OCI-LY3 (cell line): ENCODE measurements around the gene DSCAM.

Experiments used
- EZH2phosphoT487 ChIP-seq: fragments of 200-600 bp; shearing (Covaris generic); IDR thresholded peaks from 2 replicates; pipeline ENCODE4 v1.6.1; 2018; ENCODE audit warnings: antibody characterized with exemption, mixed run types, low read depth
- TF ChIP-seq, protein P1 (sequence below): fragments of 200-600, 300-600 bp; sonication (generic); IDR thresholded peaks from 2 replicates; pipeline ENCODE4 v1.5.1; 2014; ENCODE audit warnings: antibody characterized with exemption, low read length, low read depth

- TF ChIP-seq, protein P1, sequence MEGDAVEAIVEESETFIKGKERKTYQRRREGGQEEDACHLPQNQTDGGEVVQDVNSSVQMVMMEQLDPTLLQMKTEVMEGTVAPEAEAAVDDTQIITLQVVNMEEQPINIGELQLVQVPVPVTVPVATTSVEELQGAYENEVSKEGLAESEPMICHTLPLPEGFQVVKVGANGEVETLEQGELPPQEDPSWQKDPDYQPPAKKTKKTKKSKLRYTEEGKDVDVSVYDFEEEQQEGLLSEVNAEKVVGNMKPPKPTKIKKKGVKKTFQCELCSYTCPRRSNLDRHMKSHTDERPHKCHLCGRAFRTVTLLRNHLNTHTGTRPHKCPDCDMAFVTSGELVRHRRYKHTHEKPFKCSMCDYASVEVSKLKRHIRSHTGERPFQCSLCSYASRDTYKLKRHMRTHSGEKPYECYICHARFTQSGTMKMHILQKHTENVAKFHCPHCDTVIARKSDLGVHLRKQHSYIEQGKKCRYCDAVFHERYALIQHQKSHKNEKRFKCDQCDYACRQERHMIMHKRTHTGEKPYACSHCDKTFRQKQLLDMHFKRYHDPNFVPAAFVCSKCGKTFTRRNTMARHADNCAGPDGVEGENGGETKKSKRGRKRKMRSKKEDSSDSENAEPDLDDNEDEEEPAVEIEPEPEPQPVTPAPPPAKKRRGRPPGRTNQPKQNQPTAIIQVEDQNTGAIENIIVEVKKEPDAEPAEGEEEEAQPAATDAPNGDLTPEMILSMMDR: no peak
- TF ChIP-seq EZH2phosphoT487: no peak
Observed at GRCh38 chr21:40436261-40436660, 410.7 kb downstream of the DSCAM start.
